Left kidney (tissue), 2 donors: ENCODE data around the gene CCDC92B. TPM values are rescaled to one million over a fixed set of nuclear protein-coding genes. Genes with fewer than 3 reads are reported as not detected.
"Not testable (repeated sequence)": the region's sequence is repeated elsewhere in the genome, so short reads cannot be mapped to it uniquely, and the experiment has no call there.

ENCODE experiments used
- DNase-seq: peaks from one replicate; pipeline ENCODE4 v3.0.0-alpha.2; 2013
- polyA plus RNA-seq: library from polyadenylated mRNA; unstranded; fragments of 120-200 nt; gene quantifications from one replicate; pipeline ENCODE4 v1.2.1, GENCODE V29; 2013; ENCODE audit not compliant: insufficient read length

Gene CCDC92B
- polyA plus RNA-seq, 1 donor, result 0.25 TPM

- no peak for DNase-seq
Observed at GRCh38 chr17:2704031-2704889, 45.2 kb downstream of the CCDC92B start.

GRCh38 chr17:2703606-2704005 is 45.8 kb downstream of the CCDC92B start:
- no peak for DNase-seq

GRCh38 chr17:2703181-2703580 is 46.3 kb downstream of the CCDC92B start:
- no peak for DNase-seq

- no peak for DNase-seq
Observed at GRCh38 chr17:2701996-2702741, 47.3 kb downstream of the CCDC92B start.

- DNase-seq, result no peak
Observed at GRCh38 chr17:2701161-2701995, 48.1 kb downstream of the CCDC92B start.

- DNase-seq, result no peak
Observed at GRCh38 chr17:2700491-2701141, 48.8 kb downstream of the CCDC92B start.

- DNase-seq, result no peak
Observed at GRCh38 chr17:2700030-2700490, 49.4 kb downstream of the CCDC92B start.

GRCh38 chr17:2699216-2699805 is 50.1 kb downstream of the CCDC92B start:
- not testable (repeated sequence) for DNase-seq

GRCh38 chr17:2697611-2698162 is 51.8 kb downstream of the CCDC92B start:
- no peak for DNase-seq

- DNase-seq, result no peak
Observed at GRCh38 chr17:2695961-2696760, 53.3 kb downstream of the CCDC92B start.

GRCh38 chr17:2695243-2695960 is 54.0 kb downstream of the CCDC92B start:
- no peak for DNase-seq

GRCh38 chr17:2694381-2695242 is 54.8 kb downstream of the CCDC92B start:
- no peak for DNase-seq

- DNase-seq, result no peak
Observed at GRCh38 chr17:2693561-2694380, 55.7 kb downstream of the CCDC92B start.

- no peak for DNase-seq
Observed at GRCh38 chr17:2692781-2693135, 56.7 kb downstream of the CCDC92B start.

- DNase-seq, result no peak
Observed at GRCh38 chr17:2691965-2692780, 57.3 kb downstream of the CCDC92B start.

- DNase-seq, result no peak
Observed at GRCh38 chr17:2691069-2691871, 58.2 kb downstream of the CCDC92B start.
